B cell (primary cell): Measurements from ENCODE around the gene PCDH20.

ENCODE experiments used
- CTCF ChIP-seq: fragments of 200-600 bp; IDR thresholded peaks from one replicate; pipeline ENCODE4 v1.8.0; 2022; ENCODE audit warnings: antibody characterized with exemption, mild to moderate bottlenecking
- EZH2 ChIP-seq: IDR thresholded peaks from 2 replicates; pipeline ENCODE4 v1.6.1; 2012; ENCODE audit warnings: borderline replicate concordance, low read depth, mild to moderate bottlenecking, moderate library complexity, low read length; ENCODE audit not compliant: insufficient read depth, poor library complexity, severe bottlenecking

- TF ChIP-seq CTCF (no peak), EZH2 (no peak)
Observed at GRCh38 chr13:61410266-61410665, 5.4 kb downstream of the PCDH20 start.
